Left lung (tissue), 10 donors: ENCODE data around the gene DLGAP3. TPM values are rescaled to one million over a fixed set of nuclear protein-coding genes. Genes with fewer than 3 reads are reported as not detected.

Experiments used
- ATAC-seq: fragments of 200-7000 bp; cut with Tn5 transposase; one replicate; pipeline ENCODE4 v1.9.1; 2020; ENCODE audit warnings: moderate library complexity
- DNase-seq, 4 donors: peaks; one replicate each; pipeline ENCODE4 v3.0.0-alpha.2; 2013 to 2020
- H3K27ac ChIP-seq, 2 donors: fragments of 200-600 bp; sonication (generic) in 1 of 2; one replicate each; pipeline versions ENCODE4 v1.5.0 to v1.8.0; 2020 to 2021
- H3K27me3 ChIP-seq, 2 donors: fragments of 200-600 bp; sonication (generic) in 1 of 2; one replicate each; pipeline versions ENCODE4 v1.5.0 to v1.8.0; 2020 to 2021
- H3K36me3 ChIP-seq, 2 donors: fragments of 200-600 bp; sonication (generic) in 1 of 2; one replicate each; pipeline versions ENCODE4 v1.5.0 to v1.8.0; 2020 to 2021
- H3K4me1 ChIP-seq, 2 donors: fragments of 200-600 bp; one replicate each; pipeline ENCODE4 v1.8.0; 2021
- H3K4me3 ChIP-seq, 2 donors: fragments of 200-600 bp; sonication (generic) in 1 of 2; one replicate each; pipeline versions ENCODE4 v1.5.0 to v1.8.0; 2020 to 2021; ENCODE audit warnings: mild to moderate bottlenecking in 1 of 2
- H3K9me3 ChIP-seq, 2 donors: fragments of 200-600 bp; sonication (generic) in 1 of 2; one replicate each; pipeline versions ENCODE4 v1.5.0 to v1.8.0; 2020 to 2021
- intact Hi-C, 2 donors: fragments of 100-400 bp; cut with DNase I; formaldehyde crosslinking; loops; one replicate each; pipeline versions ENCODE4 v1.11.2 to v1.14.2; 2022
- polyA plus RNA-seq, 6 donors: library from polyadenylated mRNA; unstranded; fragments of 120-200 nt; gene quantifications; one replicate each; pipeline ENCODE4 v1.2.1, GENCODE V29; 2013; ENCODE audit not compliant: insufficient read length in 6 of 6
- total RNA-seq, 2 donors: library from RNA; stranded (reverse); fragmentation: NEBNext Ultra II Directional; extraction: Animal tissue kit (Norgen Biotek cat#: 25700); gene quantifications; one replicate each; pipeline ENCODE4 v1.2.1, GENCODE V29; 2021
- TF ChIP-seq, protein P1 (sequence below), 2 donors: fragments of 200-600 bp; sonication (generic) in 1 of 2; IDR thresholded peaks; one replicate each; pipeline versions ENCODE4 v1.5.0 to v1.8.0; 2021; ENCODE audit warnings: antibody characterized with exemption in 2 of 2
- donor health status: DM: no; HTN: yes; CAD: no.
- donor health status: DM: no; HTN: no; CAD: no.

Gene DLGAP3
- total and polyA plus RNA-seq, 8 donors, result 0.11 to 0.46 (median 0.13) TPM

DNA sequence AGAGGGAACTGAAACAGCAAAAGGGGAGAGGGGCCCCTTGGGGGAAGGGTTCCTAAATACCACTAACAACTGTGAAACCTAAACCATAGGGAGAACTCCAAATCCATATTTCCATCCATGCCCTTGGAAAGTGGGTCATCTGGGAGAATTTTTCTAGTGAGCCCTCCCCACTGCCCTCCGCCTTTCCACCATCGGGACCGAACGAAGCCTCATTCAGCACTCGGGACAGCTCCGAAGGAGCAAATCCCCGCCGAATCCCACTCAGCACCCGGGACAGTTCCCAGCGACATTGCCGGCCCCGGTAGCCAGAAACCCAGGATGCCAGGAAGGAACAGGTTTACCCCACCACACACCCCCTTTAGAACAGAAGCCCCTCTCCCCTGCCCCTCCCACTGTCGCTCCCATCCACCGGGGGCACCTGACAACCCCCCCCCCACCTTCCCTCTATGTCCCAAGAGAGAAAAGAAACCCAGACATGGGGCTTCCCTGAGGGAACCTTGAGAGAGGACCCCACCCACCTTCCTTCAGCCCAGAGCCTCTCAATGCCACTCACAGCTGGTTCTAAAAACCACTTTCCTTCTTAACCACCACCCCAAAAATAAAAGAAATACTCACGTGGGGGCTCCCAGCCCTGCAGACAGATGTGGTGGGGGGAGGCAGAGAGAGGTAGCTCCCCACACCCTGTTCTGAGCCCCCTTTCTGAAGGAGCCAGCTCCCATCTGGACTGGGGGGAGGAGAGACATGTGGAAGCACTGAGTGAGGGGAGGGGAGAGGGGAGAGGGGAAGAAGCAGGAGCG lies 4.5 kb downstream of the DLGAP3 start:
- Histone ChIP-seq H3K4me1 (peaks cover 3 to 13% of the 10 kb centered on the region in 2 donors), H3K36me3 (no peaks in the 10 kb centered on the region), H3K4me3 (no peak overlapping the region), H3K27me3 (peaks cover 34 to 96% of the 10 kb centered on the region in 2 donors), H3K27ac (no peak overlapping the region), H3K9me3 (no peaks in the 10 kb centered on the region)
- ATAC-seq (peak; percentile 96), DNase-seq (peak in 3 of 4 donors; percentile 53 to 78 (median 63))
- intact Hi-C loops, result no loop called here
- TF ChIP-seq, protein P1, sequence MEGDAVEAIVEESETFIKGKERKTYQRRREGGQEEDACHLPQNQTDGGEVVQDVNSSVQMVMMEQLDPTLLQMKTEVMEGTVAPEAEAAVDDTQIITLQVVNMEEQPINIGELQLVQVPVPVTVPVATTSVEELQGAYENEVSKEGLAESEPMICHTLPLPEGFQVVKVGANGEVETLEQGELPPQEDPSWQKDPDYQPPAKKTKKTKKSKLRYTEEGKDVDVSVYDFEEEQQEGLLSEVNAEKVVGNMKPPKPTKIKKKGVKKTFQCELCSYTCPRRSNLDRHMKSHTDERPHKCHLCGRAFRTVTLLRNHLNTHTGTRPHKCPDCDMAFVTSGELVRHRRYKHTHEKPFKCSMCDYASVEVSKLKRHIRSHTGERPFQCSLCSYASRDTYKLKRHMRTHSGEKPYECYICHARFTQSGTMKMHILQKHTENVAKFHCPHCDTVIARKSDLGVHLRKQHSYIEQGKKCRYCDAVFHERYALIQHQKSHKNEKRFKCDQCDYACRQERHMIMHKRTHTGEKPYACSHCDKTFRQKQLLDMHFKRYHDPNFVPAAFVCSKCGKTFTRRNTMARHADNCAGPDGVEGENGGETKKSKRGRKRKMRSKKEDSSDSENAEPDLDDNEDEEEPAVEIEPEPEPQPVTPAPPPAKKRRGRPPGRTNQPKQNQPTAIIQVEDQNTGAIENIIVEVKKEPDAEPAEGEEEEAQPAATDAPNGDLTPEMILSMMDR (IDR thresholded peaks at IDR 0.05), result no peak

DNA sequence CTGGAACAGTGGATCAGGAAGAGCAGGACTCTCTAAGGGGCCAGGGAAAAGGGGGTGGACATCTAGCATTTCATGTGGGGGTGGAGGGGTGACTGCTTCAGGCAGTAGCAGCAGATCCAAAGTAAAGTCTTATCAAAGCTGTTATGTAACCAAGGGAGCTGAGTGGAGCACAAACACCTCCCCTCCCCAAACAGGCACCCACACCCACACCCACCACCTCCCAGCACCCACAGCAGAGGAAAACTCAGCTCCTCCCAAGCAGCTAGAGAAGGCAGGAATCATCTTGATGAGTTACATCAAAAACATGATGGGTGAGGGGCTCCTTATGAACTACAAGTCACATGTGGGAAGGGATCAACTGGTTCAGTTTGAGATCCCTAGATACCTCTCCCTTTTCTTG lies 6.0 kb downstream of the DLGAP3 start:
- Histone ChIP-seq H3K27ac (no peak overlapping the region), H3K9me3 (no peaks in the 10 kb centered on the region), H3K4me1 (no peaks in the 10 kb centered on the region), H3K27me3 (peaks cover 22 to 92% of the 10 kb centered on the region in 2 donors), H3K36me3 (no peaks in the 10 kb centered on the region), H3K4me3 (no peak overlapping the region)
- ATAC-seq (no peak), DNase-seq (no peak)
- TF ChIP-seq, protein P1 (IDR thresholded peaks at IDR 0.05), result no peak
- intact Hi-C loops, result no loop called here

DNA sequence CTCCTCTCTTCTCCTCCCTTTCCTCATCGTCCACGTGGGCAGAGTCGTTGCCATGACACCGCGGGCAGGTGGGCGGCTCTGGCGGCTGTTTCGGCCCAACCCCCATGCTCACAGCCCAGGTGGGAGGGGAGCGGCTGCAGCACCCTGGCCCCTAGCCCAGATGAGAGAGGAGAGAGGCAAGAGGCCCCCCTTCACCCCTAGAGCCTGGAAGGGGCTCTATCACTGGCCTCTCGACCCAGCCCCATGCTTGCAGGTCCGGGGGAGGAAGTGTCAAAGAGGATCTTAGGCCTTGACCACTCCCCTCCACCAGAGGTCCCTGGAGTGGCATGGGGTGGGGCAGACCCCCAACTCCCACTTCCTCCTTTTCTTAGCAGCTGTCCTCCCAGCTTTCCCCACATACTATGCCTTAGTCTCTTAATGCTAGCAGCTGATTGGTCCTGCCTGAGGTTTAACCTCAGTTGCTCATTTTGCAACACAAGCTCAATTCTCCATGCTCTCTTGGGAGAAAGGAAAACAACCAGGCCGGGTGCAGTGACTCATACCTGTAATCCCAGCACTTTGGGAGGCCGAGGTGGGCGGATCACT lies 10.4 kb downstream of the DLGAP3 start:
- intact Hi-C loops, result no loop called here
- ATAC-seq, result peak; percentile 50
- TF ChIP-seq, protein P1 (IDR thresholded peaks at IDR 0.05), result no peak
- Histone ChIP-seq H3K9me3 (no peaks in the 10 kb centered on the region), H3K27me3 (peaks cover 0 to 66% of the 10 kb centered on the region in 2 donors), H3K4me1 (no peaks in the 10 kb centered on the region), H3K27ac (no peak overlapping the region), H3K36me3 (no peaks in the 10 kb centered on the region), H3K4me3 (no peak overlapping the region)
- DNase-seq, result no peak

DNA sequence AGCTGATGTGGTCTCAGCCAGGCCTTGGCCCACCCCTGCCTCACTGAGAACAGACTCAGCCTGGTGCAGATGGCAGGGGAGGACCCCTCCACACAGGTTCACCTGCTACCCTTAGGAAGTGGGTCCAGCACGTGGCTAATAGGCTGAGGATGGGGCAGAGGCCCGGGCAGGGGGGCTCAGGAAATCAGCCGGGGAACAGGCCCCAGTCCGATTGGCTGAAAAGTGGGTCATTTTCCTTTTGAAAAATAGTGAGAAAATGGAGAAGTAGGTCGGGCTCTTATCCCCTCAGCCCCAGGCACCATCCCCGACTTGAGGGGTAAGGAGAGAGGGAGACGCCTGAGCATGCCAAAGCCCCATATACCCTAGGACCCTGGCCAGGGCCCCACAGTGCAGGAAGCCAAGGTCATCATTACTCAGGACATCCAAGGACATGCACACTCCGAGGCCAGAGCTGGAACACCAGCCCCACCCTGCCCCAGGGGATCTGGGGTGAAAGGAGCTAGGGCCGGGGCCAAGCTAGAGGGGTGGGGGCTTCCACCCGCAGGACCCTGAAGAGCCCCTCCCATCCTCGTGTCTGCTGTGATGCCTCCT lies 11.0 kb downstream of the DLGAP3 start:
- Histone ChIP-seq H3K36me3 (no peaks in the 10 kb centered on the region), H3K27me3 (peaks cover 0 to 63% of the 10 kb centered on the region in 2 donors), H3K4me3 (no peak overlapping the region), H3K27ac (no peak overlapping the region), H3K9me3 (no peaks in the 10 kb centered on the region), H3K4me1 (no peaks in the 10 kb centered on the region)
- TF ChIP-seq, protein P1 (IDR thresholded peaks at IDR 0.05), result no peak
- intact Hi-C loops, result no loop called here
- DNase-seq, result no peak
- ATAC-seq, result no peak

DNA sequence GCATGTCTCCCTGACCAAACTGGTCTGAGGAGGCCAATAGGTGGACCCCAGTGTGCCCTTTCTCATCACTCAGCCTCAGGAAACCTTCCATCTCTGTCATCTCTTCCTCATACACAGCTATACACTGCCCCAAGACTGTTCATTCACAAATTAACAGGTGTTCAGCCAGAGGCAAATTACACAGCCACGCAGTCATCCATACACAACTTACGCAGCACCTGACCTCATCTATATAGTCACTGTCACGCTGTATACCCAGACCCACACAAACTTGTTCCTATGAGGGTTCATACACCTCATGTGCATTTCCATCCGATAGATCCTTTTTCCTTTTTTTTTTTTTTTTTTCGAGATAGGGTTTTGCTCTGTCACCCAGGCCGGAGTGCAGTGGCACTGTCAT lies 12.4 kb downstream of the DLGAP3 start:
- Histone ChIP-seq H3K27me3 (peaks cover 0 to 48% of the 10 kb centered on the region in 2 donors), H3K36me3 (no peaks in the 10 kb centered on the region), H3K9me3 (no peaks in the 10 kb centered on the region), H3K27ac (no peak overlapping the region), H3K4me1 (no peaks in the 10 kb centered on the region), H3K4me3 (no peak overlapping the region)
- ATAC-seq, result no peak
- intact Hi-C loops, result no loop called here
- DNase-seq, result no peak
- TF ChIP-seq, protein P1 (IDR thresholded peaks at IDR 0.05), result no peak
